ENCODE data around the gene ZC3H12A. TPM values are rescaled to one million over a fixed set of nuclear protein-coding genes. Genes with fewer than 3 reads are reported as not detected.

The ZC3H12A gene
- total RNA-seq, 2 donors from 2014 or later = 12.2 to 31.6 TPM

GRCh38 chr1:37442139-37442538 is 32.2 kb upstream of the ZC3H12A start:
- DNase-seq = no peak
- H3K4me3 ChIP-seq = no peak overlapping the region
- H3K27ac ChIP-seq = no peak overlapping the region
- WGBS, 2 donors = 45 to 59% methylated on average over 4 of the region's 4 CpGs
- TF ChIP-seq CTCF (IDR thresholded peaks at IDR 0.05) = no peak
- no peak for TF ChIP-seq POLR2A (IDR thresholded peaks at IDR 0.05)
- ATAC-seq = no peak
- H3K36me3 ChIP-seq (replicated peaks in 1 of 2; ENCODE audit: insufficient read depth in 1 of 2, low read depth in 2 of 2) = no peaks in the 10 kb centered on the region
- no peaks in the 10 kb centered on the region for H3K9me3 ChIP-seq
- no peaks in the 10 kb centered on the region for H3K27me3 ChIP-seq
- intact Hi-C loops (cut with DNase I) = no loop called here
- H3K4me1 ChIP-seq = no peaks in the 10 kb centered on the region

GRCh38 chr1:37442644-37443043 is 31.7 kb upstream of the ZC3H12A start:
- Histone ChIP-seq H3K36me3 (replicated peaks in 1 of 2; ENCODE audit: insufficient read depth in 1 of 2, low read depth in 2 of 2) (no peaks in the 10 kb centered on the region), H3K27ac (no peak overlapping the region), H3K9me3 (no peaks in the 10 kb centered on the region), H3K27me3 (no peaks in the 10 kb centered on the region), H3K4me3 (no peak overlapping the region), H3K4me1 (no peaks in the 10 kb centered on the region)
- DNase-seq = no peak
- intact Hi-C loops (cut with DNase I) = no loop called here
- TF ChIP-seq CTCF (IDR thresholded peaks at IDR 0.05) (no peak), POLR2A (IDR thresholded peaks at IDR 0.05) (no peak)
- ATAC-seq = no peak
- 35 to 46% methylated on average over 2 of the region's 2 CpGs for WGBS, 2 donors

GRCh38 chr1:37446874-37447273 is 27.5 kb upstream of the ZC3H12A start:
- Histone ChIP-seq H3K9me3 (no peaks in the 10 kb centered on the region), H3K27ac (no peak overlapping the region), H3K36me3 (replicated peaks in 1 of 2; ENCODE audit: insufficient read depth in 1 of 2, low read depth in 2 of 2) (no peaks in the 10 kb centered on the region), H3K4me3 (no peak overlapping the region), H3K27me3 (peaks cover 0 to 4% of the 10 kb centered on the region in 2 donors), H3K4me1 (no peaks in the 10 kb centered on the region)
- no peak for DNase-seq
- WGBS, 2 donors = 45 to 50% methylated on average over 6 of the region's 6 CpGs
- TF ChIP-seq CTCF (IDR thresholded peaks at IDR 0.05) = no peak
- no peak for TF ChIP-seq POLR2A (IDR thresholded peaks at IDR 0.05)
- intact Hi-C loops (cut with DNase I) = no loop called here
- no peak for ATAC-seq

GRCh38 chr1:37448185-37448584 is 26.2 kb upstream of the ZC3H12A start:
- no peak for ATAC-seq
- Histone ChIP-seq H3K4me1 (no peaks in the 10 kb centered on the region), H3K9me3 (no peaks in the 10 kb centered on the region), H3K27me3 (peaks cover 0 to 4% of the 10 kb centered on the region in 2 donors), H3K36me3 (replicated peaks in 1 of 2; ENCODE audit: insufficient read depth in 1 of 2, low read depth in 2 of 2) (no peaks in the 10 kb centered on the region), H3K27ac (no peak overlapping the region), H3K4me3 (no peak overlapping the region)
- intact Hi-C loops (cut with DNase I) = no loop called here
- TF ChIP-seq CTCF (IDR thresholded peaks at IDR 0.05) = no peak
- no peak for TF ChIP-seq POLR2A (IDR thresholded peaks at IDR 0.05)
- 43 to 45% methylated on average over 2 of the region's 2 CpGs for WGBS, 2 donors
- DNase-seq = no peak

GRCh38 chr1:37448691-37449417 is 25.5 kb upstream of the ZC3H12A start:
- no peak overlapping the region for H3K27ac ChIP-seq
- intact Hi-C loops (cut with DNase I) = no loop called here
- H3K9me3 ChIP-seq = no peaks in the 10 kb centered on the region
- WGBS, 2 donors = 56 to 62% methylated on average over 13 to 15 of the region's 15 CpGs
- ATAC-seq (no peak), DNase-seq (no peak)
- no peaks in the 10 kb centered on the region for H3K36me3 ChIP-seq (replicated peaks in 1 of 2; ENCODE audit: insufficient read depth in 1 of 2, low read depth in 2 of 2)
- H3K4me1 ChIP-seq = no peaks in the 10 kb centered on the region
- no peak overlapping the region for H3K4me3 ChIP-seq
- TF ChIP-seq CTCF (IDR thresholded peaks at IDR 0.05) (no peak), POLR2A (IDR thresholded peaks at IDR 0.05) (no peak)
- peaks cover 0 to 4% of the 10 kb centered on the region in 2 donors for H3K27me3 ChIP-seq
